Testis (tissue), 3 donors: Measurements from ENCODE around the gene UBE2E1. TPM values are rescaled to one million over a fixed set of nuclear protein-coding genes. Genes with fewer than 3 reads are reported as not detected.
A peak's percentile ranks its signal among the peaks of the same experiment; 100 is the strongest.

Source experiments
- DNase-seq: peaks from one replicate; pipeline ENCODE4 v3.0.0-alpha.2; 2019
- H3K27ac ChIP-seq, 2 donors: fragments of 200-600 bp; sonication (generic); one replicate each; pipeline ENCODE4 v1.5.1; 2019
- H3K27me3 ChIP-seq: fragments of 200-600 bp; sonication (generic); one replicate; pipeline ENCODE4 v1.5.1; 2019
- H3K36me3 ChIP-seq: fragments of 200-600 bp; sonication (generic); one replicate; pipeline ENCODE4 v1.5.1; 2017; ENCODE audit warnings: low read depth; ENCODE audit errors: missing control alignments
- H3K4me1 ChIP-seq: fragments of 200-600 bp; sonication (generic); one replicate; pipeline ENCODE4 v1.5.1; 2019
- H3K4me3 ChIP-seq, 2 donors: fragments of 200-600 bp; sonication (generic); one replicate each; pipeline ENCODE4 v1.5.1; 2017 to 2019
- H3K9me3 ChIP-seq: fragments of 200-600 bp; sonication (generic); one replicate; pipeline ENCODE4 v1.5.1; 2017
- CTCF ChIP-seq, 3 experiments: fragments of 450-650 bp in 2 of 3; fragments of 200-600 bp in 1 of 3; sonication (generic) in 1 of 3; IDR thresholded peaks; one replicate each; pipeline ENCODE4 v1.5.1; 2016 to 2019; ENCODE audit warnings: antibody characterized with exemption in 3 of 3, mild to moderate bottlenecking in 2 of 3, moderate library complexity in 1 of 3
- POLR2A ChIP-seq: fragments of 450-650 bp; IDR thresholded peaks from one replicate; pipeline ENCODE4 v1.6.1; 2017; ENCODE audit warnings: antibody characterized with exemption, mild to moderate bottlenecking, moderate library complexity
- WGBS, 2 donors: methylation state at CpG; one replicate each; pipeline ENCODE4 v1.1.5; 2018; 5-methylcytosine and 5-hydroxymethylcytosine counted together
- intact Hi-C: fragments of 100-400 bp; cut with DNase I; formaldehyde crosslinking; loops from one replicate; pipeline ENCODE4 v1.15.1; 2023; ENCODE audit warnings: low total_unique reads
- polyA plus RNA-seq: library from polyadenylated mRNA; stranded (reverse); fragments of 350-450 nt; fragmentation: Illumina TruSeq; extraction: RNeasy Lipid Tissue Mini Kit (QIAGEN cat#74804); gene quantifications from one replicate; pipeline ENCODE4 v1.2.3, GENCODE V29; 2014; ENCODE audit warnings: low read depth, low replicate concordance; ENCODE audit not compliant: insufficient read depth
- total RNA-seq, 2 donors: library from RNA; depleted of rRNA; stranded (reverse); fragments of >200 nt; gene quantifications; one replicate each; pipeline ENCODE4 v1.2.3, GENCODE V29; 2016

Gene UBE2E1
- total and polyA plus RNA-seq, 3 donors from 2014 or later, result 68.7 to 89.5 (median 82.2) TPM

GRCh38 chr3:23861689-23862088, 55.9 kb downstream of the UBE2E1 start:
- intact Hi-C loops, result no loop called here
- DNase-seq, result no peak
- no peak overlapping the region for H3K4me3 ChIP-seq
- TF ChIP-seq CTCF (IDR thresholded peaks at IDR 0.05), result no peak
- no peak for TF ChIP-seq POLR2A
- WGBS, 2 donors, result 94 to 95% methylated on average over 9 of the region's 9 CpGs
- H3K9me3 ChIP-seq, result no peaks in the 10 kb centered on the region
- no peaks in the 10 kb centered on the region for H3K36me3 ChIP-seq
- H3K4me1 ChIP-seq, result peaks cover 58% of the 10 kb centered on the region
- H3K27me3 ChIP-seq, result no peaks in the 10 kb centered on the region
- H3K27ac ChIP-seq, result no peak overlapping the region

- Histone ChIP-seq H3K27me3 (no peaks in the 10 kb centered on the region), H3K36me3 (no peaks in the 10 kb centered on the region), H3K27ac (no peak overlapping the region), H3K9me3 (no peaks in the 10 kb centered on the region), H3K4me1 (peaks cover 51% of the 10 kb centered on the region), H3K4me3 (no peak overlapping the region)
- DNase-seq, result no peak
- 78 to 85% methylated on average over 1 of the region's 1 CpG for WGBS, 2 donors
- intact Hi-C loops, result no loop called here
- TF ChIP-seq CTCF (IDR thresholded peaks at IDR 0.05), result no peak
- TF ChIP-seq POLR2A, result no peak
These were observed 57.3 kb downstream of the UBE2E1 start for GRCh38 chr3:23863060-23863459.

- intact Hi-C loops, result no loop called here
- WGBS, 2 donors, result 15% methylated on average over 1 of the region's 1 CpG; no CpG with 5 or more reads in 1 of the 2 donors
- DNase-seq, result peak; percentile 78
- no peak overlapping the region for H3K4me3 ChIP-seq
- TF ChIP-seq POLR2A (no peak), CTCF (IDR thresholded peaks at IDR 0.05) (no peak)
- no peaks in the 10 kb centered on the region for H3K9me3 ChIP-seq
- no peaks in the 10 kb centered on the region for H3K27me3 ChIP-seq
- H3K4me1 ChIP-seq, result peaks cover 36% of the 10 kb centered on the region
- no peaks in the 10 kb centered on the region for H3K36me3 ChIP-seq
- H3K27ac ChIP-seq, result peak overlapping the region; percentile 61 to 81
These were observed 59.2 kb downstream of the UBE2E1 start for GRCh38 chr3:23864931-23865330.

- Histone ChIP-seq H3K4me1 (peaks cover 30% of the 10 kb centered on the region), H3K36me3 (no peaks in the 10 kb centered on the region), H3K4me3 (no peak overlapping the region), H3K27me3 (no peaks in the 10 kb centered on the region), H3K9me3 (no peaks in the 10 kb centered on the region), H3K27ac (peak overlapping the region; percentile 61 to 81)
- TF ChIP-seq POLR2A (no peak), CTCF (IDR thresholded peaks at IDR 0.05) (no peak)
- 57 to 64% methylated on average over 6 of the region's 6 CpGs for WGBS, 2 donors
- peak; percentile 44 for DNase-seq
- intact Hi-C loops, result no loop called here
These were observed 60.0 kb downstream of the UBE2E1 start for GRCh38 chr3:23865595-23866396.

- intact Hi-C loops, result no loop called here
- peaks cover 30% of the 10 kb centered on the region for H3K4me1 ChIP-seq
- no peak for TF ChIP-seq CTCF (IDR thresholded peaks at IDR 0.05)
- no peak for TF ChIP-seq POLR2A
- H3K27me3 ChIP-seq, result no peaks in the 10 kb centered on the region
- no peaks in the 10 kb centered on the region for H3K36me3 ChIP-seq
- WGBS, 2 donors, result 62 to 95% methylated on average over 1 of the region's 1 CpG
- DNase-seq, result no peak
- H3K9me3 ChIP-seq, result no peaks in the 10 kb centered on the region
- no peak overlapping the region for H3K4me3 ChIP-seq
- H3K27ac ChIP-seq, result no peak overlapping the region
These were observed 61.6 kb downstream of the UBE2E1 start for GRCh38 chr3:23867400-23867799.
